Measurements from ENCODE around the gene ZIC2. TPM values are rescaled to one million over a fixed set of nuclear protein-coding genes. Genes with fewer than 3 reads are reported as not detected.
A peak's percentile ranks its signal among the peaks of the same experiment; 100 is the strongest.

Gene ZIC2
- total and polyA plus RNA-seq, 2 of the 8 experiments (the other 6 are each of a cell fraction or from before 2014, with no cell fraction given): 53.2 to 372 TPM

- peaks cover 4 to 37% (median 22%) of the 10 kb centered on the region in 4 experiments; a peak in 6 of 7 replicates for H3K27me3 ChIP-seq (replicated peaks in 1 of 4; ENCODE audit: control insufficient read depth in 3 of 4, extremely low read depth in 1 of 4, insufficient read depth in 3 of 4, low read length in 3 of 4)
- H4K8ac ChIP-seq (ENCODE audit: extremely low read depth, insufficient read depth, low read length): no peak overlapping the region
- H3K23ac ChIP-seq (ENCODE audit: insufficient read length): no peak overlapping the region
- H3K23me2 ChIP-seq (ENCODE audit: low read depth, low read length): peaks cover 12% of the 10 kb centered on the region; the same call in 1 of the 2 replicates
- H4K5ac ChIP-seq (ENCODE audit: insufficient read length, low read depth, low read length): no peak overlapping the region
- CTCF ChIA-PET (ENCODE audit: partially characterized antibody): interaction anchor here (0.5 kb wide), 1 partner anchor 513 kb away, joined by 3 read pairs; no protein-coding TSS in a partner anchor
- peaks cover 6 to 24% (median 13%) of the 10 kb centered on the region in 4 experiments for H3K4me1 ChIP-seq (replicated peaks in 1 of 4; ENCODE audit: control insufficient read depth in 3 of 4, insufficient read depth in 4 of 4, low read length in 3 of 4)
- WGBS, 2 experiments (ENCODE audit: extremely low coverage in 1 of 2, insufficient coverage in 1 of 2, insufficient read length in 1 of 2, insufficient replicate concordance in 2 of 2, low coverage in 1 of 2, low lambda C conversion rate in 2 of 2, missing lambda C conversion rate in 1 of 2): 89% methylated on average over 11 of the region's 11 CpGs; no CpG with 5 or more reads in 1 of the 2 experiments
- FAIRE-seq (no peak), DNase-seq (ENCODE audit: low read depth in 1 of 2, low spot score in 2 of 2) (peak in 1 of 2 experiments; percentile 44)
- peak overlapping the region in 1 of 4 experiments; percentile 65; a peak in 1 of 8 replicates for H3K4me3 ChIP-seq (ENCODE audit: extremely low read depth in 1 of 4, insufficient read depth in 2 of 4, low read depth in 3 of 4, low read length in 4 of 4)
- H3K4ac ChIP-seq (replicated peaks; ENCODE audit: insufficient read length, low read depth, low read length): peak overlapping the region; percentile 28
- no peak overlapping the region for H3K27ac ChIP-seq (ENCODE audit: low read depth, low read length)
- no peak overlapping the region; the same call in 1 of the 2 replicates for H2BK12ac ChIP-seq (ENCODE audit: low read depth, low read length)
- H3K9ac ChIP-seq (replicated peaks in 1 of 4; ENCODE audit: extremely low read depth in 1 of 4, low read depth in 3 of 4, low read length in 3 of 4): no peak overlapping the region
- H4K20me1 ChIP-seq (replicated peaks in 1 of 2; ENCODE audit: control insufficient read depth in 1 of 2, insufficient read depth in 2 of 2, low read length in 2 of 2): no peaks in the 10 kb centered on the region
- H2AFZ ChIP-seq (ENCODE audit: low read length): no peak overlapping the region
- H3K18ac ChIP-seq (ENCODE audit: extremely low read depth, low read length): 0 out of 2 replicates have a peak overlapping the region, but pooled peaks have one; percentile 13
- no peak overlapping the region for H4K91ac ChIP-seq (replicated peaks; ENCODE audit: insufficient read length, low read length)
- no peak overlapping the region for H3K14ac ChIP-seq (ENCODE audit: insufficient read length)
- H2BK20ac ChIP-seq (ENCODE audit: low read length): no peak overlapping the region
- H3K9me3 ChIP-seq (ENCODE audit: insufficient read depth in 2 of 2, low read depth in 1 of 2, low read length in 1 of 2): no peaks in the 10 kb centered on the region
- H3K4me2 ChIP-seq (ENCODE audit: insufficient read depth in 1 of 2, low read depth in 2 of 2, low read length in 2 of 2): peak overlapping the region in 1 of 2 experiments; percentile 77; a peak in 1 of 4 replicates
- TF ChIP-seq TEAD4 (IDR thresholded peaks at IDR 0.05; ENCODE audit: low read depth, low read length) (no peak), TAF1 (IDR thresholded peaks at IDR 0.05; ENCODE audit: low read depth, low read length) (no peak), SRF (IDR thresholded peaks at IDR 0.05; ENCODE audit: low read depth, low read length) (no peak)
- TF ChIP-seq, protein P1, sequence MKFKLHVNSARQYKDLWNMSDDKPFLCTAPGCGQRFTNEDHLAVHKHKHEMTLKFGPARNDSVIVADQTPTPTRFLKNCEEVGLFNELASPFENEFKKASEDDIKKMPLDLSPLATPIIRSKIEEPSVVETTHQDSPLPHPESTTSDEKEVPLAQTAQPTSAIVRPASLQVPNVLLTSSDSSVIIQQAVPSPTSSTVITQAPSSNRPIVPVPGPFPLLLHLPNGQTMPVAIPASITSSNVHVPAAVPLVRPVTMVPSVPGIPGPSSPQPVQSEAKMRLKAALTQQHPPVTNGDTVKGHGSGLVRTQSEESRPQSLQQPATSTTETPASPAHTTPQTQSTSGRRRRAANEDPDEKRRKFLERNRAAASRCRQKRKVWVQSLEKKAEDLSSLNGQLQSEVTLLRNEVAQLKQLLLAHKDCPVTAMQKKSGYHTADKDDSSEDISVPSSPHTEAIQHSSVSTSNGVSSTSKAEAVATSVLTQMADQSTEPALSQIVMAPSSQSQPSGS (IDR thresholded peaks at IDR 0.05; ENCODE audit: low read length): no peak
- no peaks in the 10 kb centered on the region for H3K36me3 ChIP-seq (ENCODE audit: control insufficient read depth in 2 of 4, insufficient read depth in 4 of 4, low read length in 3 of 4)
- H3K56ac ChIP-seq (replicated peaks; ENCODE audit: insufficient read length, low read depth, low read length): no peak overlapping the region
- POLR2A ChIA-PET (ENCODE audit: partially characterized antibody): interaction anchor here (0.9 to 10.0 kb wide), 3 partner anchors 15 to 43 kb away, joined by 3 to 145 read pairs (median 3); partner anchors contain the start of gene ZIC2
- H3K79me2 ChIP-seq (ENCODE audit: control insufficient read depth in 1 of 2, insufficient read depth in 2 of 2, low read length in 2 of 2): no peaks in the 10 kb centered on the region
- H2BK5ac ChIP-seq (ENCODE audit: low read depth, low read length): no peak overlapping the region
- H3K79me1 ChIP-seq (ENCODE audit: low read depth, low read length): no peaks in the 10 kb centered on the region
- no peak overlapping the region for H2BK15ac ChIP-seq (ENCODE audit: low read length)
- H2AK5ac ChIP-seq (ENCODE audit: low read depth, low read length): no peak overlapping the region
- H2BK120ac ChIP-seq (replicated peaks; ENCODE audit: low read depth, low read length): peak overlapping the region; percentile 45
These were observed 16.7 kb downstream of the ZIC2 start for GRCh38 chr13:99998261-99998660.
